PC-3 (cell line): ENCODE measurements around the gene CSTF3. TPM values are rescaled to one million over a fixed set of nuclear protein-coding genes. Genes with fewer than 3 reads are reported as not detected.
A peak's percentile ranks its signal among the peaks of the same experiment; 100 is the strongest.

Source experiments
- ATAC-seq: fragments of 200-7000 bp; cut with Tn5 transposase; 2 replicates; pipeline ENCODE4 v1.9.1; 2020; ENCODE audit warnings: mild to moderate bottlenecking, moderate library complexity
- BruUV-seq: library from RNA; stranded (reverse); fragments of 400-500 nt; replicated peaks from 2 replicates; lab custom pipeline; 2021; lab: Mats Ljungman, UMichigan
- CTCF ChIA-PET: fragments of 300-600 bp; sonication (Branson Sonifier 250); formaldehyde crosslinking; loops from one replicate; lab custom pipeline; 2022; ENCODE audit warnings: antibody characterized with exemption; lab: Charles Lee
- POLR2A ChIA-PET: fragments of 300-600 bp; sonication (Branson Sonifier 250); formaldehyde crosslinking; loops from one replicate; lab custom pipeline; 2022; ENCODE audit warnings: antibody characterized with exemption; ENCODE audit not compliant: unreplicated experiment; lab: Charles Lee
- DNase-seq: peaks from one replicate; pipeline ENCODE4 v3.0.0-alpha.2; 2015
- H2AFZ ChIP-seq: fragments of 300-600 bp; sonication (generic); 2 replicates; pipeline ENCODE4 v1.6.0; 2016; ENCODE audit warnings: antibody characterized with exemption, low read length
- H3F3A ChIP-seq: fragments of 300-600 bp; sonication (generic); one replicate; pipeline ENCODE4 v1.6.0; 2017; ENCODE audit warnings: antibody characterized with exemption, low read length, control low read depth, mild to moderate bottlenecking; ENCODE audit not compliant: unreplicated experiment
- H3K27ac ChIP-seq: fragments of 300-600 bp; sonication (generic); 2 replicates; pipeline ENCODE4 v1.5.1; 2016; ENCODE audit warnings: mild to moderate bottlenecking, low read length
- H3K27me3 ChIP-seq: fragments of 300-600 bp; sonication (generic); 2 replicates; pipeline ENCODE4 v1.6.1; 2016; ENCODE audit warnings: low read length, mixed read lengths
- H3K36me3 ChIP-seq: fragments of 300-600 bp; sonication (generic); 2 replicates; pipeline ENCODE4 v1.6.1; 2016; ENCODE audit warnings: low read depth, mixed run types, low read length, mixed read lengths
- H3K4me1 ChIP-seq: fragments of 300-600 bp; sonication (generic); 2 replicates; pipeline ENCODE4 v1.5.1; 2016; ENCODE audit warnings: low read length; ENCODE audit not compliant: insufficient read depth
- H3K4me2 ChIP-seq: fragments of 300-600 bp; sonication (generic); 2 replicates; pipeline ENCODE4 v1.6.0; 2016; ENCODE audit warnings: low read length
- H3K4me3 ChIP-seq: fragments of 300-600 bp; sonication (generic); 2 replicates; pipeline ENCODE4 v1.5.1; 2016; ENCODE audit warnings: mild to moderate bottlenecking, low read length, mixed read lengths
- H3K79me2 ChIP-seq: fragments of 300-600 bp; sonication (generic); 2 replicates; pipeline ENCODE4 v1.6.1; 2017; ENCODE audit warnings: low read length, mixed read lengths
- H3K9ac ChIP-seq: fragments of 300-600 bp; sonication (generic); 2 replicates; pipeline ENCODE4 v1.6.0; 2016; ENCODE audit warnings: mild to moderate bottlenecking, low read length
- H3K9me2 ChIP-seq: fragments of 300-600 bp; sonication (generic); replicated peaks from 2 replicates; pipeline ENCODE4 v1.6.1; 2016; ENCODE audit warnings: mixed run types, low read length, mixed read lengths
- H3K9me3 ChIP-seq: fragments of 300-600 bp; sonication (generic); 2 replicates; pipeline ENCODE4 v1.6.1; 2016; ENCODE audit warnings: low read length, mixed read lengths
- H4K20me1 ChIP-seq: fragments of 300-600 bp; sonication (generic); 2 replicates; pipeline ENCODE4 v1.6.1; 2016; ENCODE audit warnings: low read length, mixed read lengths
- CTCF ChIP-seq: fragments of 300-600 bp; sonication (generic); conservative IDR thresholded peaks from 2 replicates; pipeline ENCODE4 v1.5.1; 2017; ENCODE audit warnings: antibody characterized with exemption, low read depth, mild to moderate bottlenecking, low read length
- EZH2 ChIP-seq: fragments of 300-600 bp; sonication (generic); IDR thresholded peaks from one replicate; pipeline ENCODE4 v1.6.1; 2017; ENCODE audit warnings: antibody characterized with exemption, mild to moderate bottlenecking, low read length; ENCODE audit not compliant: unreplicated experiment
- EZH2phosphoT487 ChIP-seq: fragments of 300-600 bp; sonication (generic); IDR thresholded peaks from 2 replicates; pipeline ENCODE4 v1.6.1; 2018; ENCODE audit warnings: mild to moderate bottlenecking, antibody characterized with exemption, low read length, borderline replicate concordance
- intact Hi-C: fragments of 100-400 bp; cut with micrococcal nuclease; formaldehyde crosslinking; loops from 2 replicates; pipeline ENCODE4 v1.9.0; 2023
- total RNA-seq: library from RNA; depleted of rRNA; stranded (reverse); fragments of >200 nt; gene quantifications from 2 replicates; pipeline ENCODE4 v1.2.3, GENCODE V29; 2014

CSTF3 gene
- total RNA-seq, 1 experiment from 2014 or later = 30.0 TPM

- no TSS peak for BruUV-seq
- DNase-seq (peak; percentile 27), ATAC-seq (no peak)
- peaks cover 71% of the 10 kb centered on the region for H4K20me1 ChIP-seq
- H3K79me2 ChIP-seq = peaks cover 98% of the 10 kb centered on the region
- H3K27me3 ChIP-seq = no peaks in the 10 kb centered on the region
- ChIA-PET POLR2A (interaction anchor here (0.6 kb wide), 1 partner anchor 102 kb away, joined by 3 read pairs; no protein-coding TSS in a partner anchor), CTCF (interaction anchor here (0.6 kb wide), 1 partner anchor 8 kb away, joined by 4 read pairs; no protein-coding TSS in a partner anchor)
- H3F3A ChIP-seq = no peaks in the 10 kb centered on the region
- intact Hi-C loops = no loop called here
- H3K27ac ChIP-seq = no peak overlapping the region
- H3K9me3 ChIP-seq = no peaks in the 10 kb centered on the region
- no peak overlapping the region for H3K9ac ChIP-seq
- H3K4me3 ChIP-seq = peak overlapping the region; percentile 96
- H3K4me2 ChIP-seq = peak overlapping the region; percentile 84
- TF ChIP-seq EZH2phosphoT487 = no peak
- TF ChIP-seq EZH2 = no peak
- no peak for TF ChIP-seq CTCF
- peaks cover 20% of the 10 kb centered on the region for H3K36me3 ChIP-seq
- H3K9me2 ChIP-seq = no peaks in the 10 kb centered on the region
- H3K4me1 ChIP-seq = peaks cover 35% of the 10 kb centered on the region
- H2AFZ ChIP-seq = no peak overlapping the region
Measured at GRCh38 chr11:33157103-33158027, 3.9 kb downstream of the CSTF3 start.

DNA sequence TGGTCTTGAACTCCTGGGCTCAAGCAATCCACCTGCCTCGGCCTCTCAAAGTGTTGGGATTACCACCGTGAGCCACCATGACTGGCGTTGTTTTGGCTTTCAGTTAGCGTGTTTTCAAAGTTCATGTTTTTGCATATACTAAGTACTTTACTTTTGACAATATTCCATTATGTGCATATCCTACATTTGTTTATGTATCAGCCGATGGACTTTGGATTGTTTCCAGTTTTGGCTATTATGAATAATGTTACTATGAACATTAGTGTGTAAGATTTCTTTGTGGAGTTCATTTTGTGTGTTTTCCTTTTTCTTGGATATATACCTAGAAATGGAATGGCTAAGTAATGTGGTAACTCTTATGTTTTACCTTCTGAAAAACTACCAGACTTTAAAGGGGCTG, 9.9 kb downstream of the CSTF3 start:
- Histone ChIP-seq H4K20me1 (peaks cover 75% of the 10 kb centered on the region), H3K79me2 (peaks cover 100% of the 10 kb centered on the region), H3K27ac (no peak overlapping the region), H3K9me3 (no peaks in the 10 kb centered on the region), H3K9ac (no peak overlapping the region), H3K27me3 (no peaks in the 10 kb centered on the region), H3K36me3 (peaks cover 31% of the 10 kb centered on the region), H2AFZ (no peak overlapping the region), H3K9me2 (no peaks in the 10 kb centered on the region), H3K4me2 (no peak overlapping the region), H3K4me1 (peaks cover 19% of the 10 kb centered on the region), H3F3A (no peaks in the 10 kb centered on the region), H3K4me3 (no peak overlapping the region)
- ATAC-seq (no peak), DNase-seq (no peak)
- TF ChIP-seq EZH2 (no peak), EZH2phosphoT487 (no peak), CTCF (no peak)
- BruUV-seq = no TSS peak
- ChIA-PET POLR2A (no interaction called here), CTCF (no interaction called here)
- intact Hi-C loops = no loop called here

DNA sequence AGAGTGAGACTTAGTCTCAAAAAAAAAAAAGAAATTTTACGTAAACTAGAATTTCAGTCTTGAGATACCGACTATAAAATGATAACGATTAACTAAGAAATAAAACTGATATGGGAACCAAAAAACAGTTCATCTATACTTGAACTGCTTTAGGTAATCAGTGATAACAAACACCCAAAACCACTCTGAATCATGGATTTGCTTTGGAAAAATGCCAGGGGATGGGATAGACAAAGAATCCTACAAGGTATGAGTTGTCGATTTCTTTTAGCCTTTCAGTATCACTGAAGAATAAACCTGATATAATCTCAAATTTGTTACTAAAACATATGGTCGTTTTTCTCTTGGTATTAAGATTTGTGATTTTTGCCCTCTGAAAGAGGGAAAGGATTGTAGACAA, 13.7 kb downstream of the CSTF3 start:
- TF ChIP-seq EZH2phosphoT487 (no peak), EZH2 (no peak), CTCF (no peak)
- Histone ChIP-seq H3K27me3 (no peaks in the 10 kb centered on the region), H3F3A (no peaks in the 10 kb centered on the region), H3K9me3 (no peaks in the 10 kb centered on the region), H2AFZ (no peak overlapping the region), H4K20me1 (peaks cover 61% of the 10 kb centered on the region), H3K9ac (no peak overlapping the region), H3K27ac (no peak overlapping the region), H3K4me2 (peak overlapping the region; percentile 6; the same call in 1 of the 2 replicates), H3K4me3 (no peak overlapping the region), H3K36me3 (peaks cover 26% of the 10 kb centered on the region), H3K9me2 (no peaks in the 10 kb centered on the region), H3K79me2 (peaks cover 100% of the 10 kb centered on the region), H3K4me1 (peaks cover 11% of the 10 kb centered on the region)
- DNase-seq (peak; percentile 74), ATAC-seq (peak; percentile 62; the same call in 1 of the 2 replicates)
- BruUV-seq = no TSS peak
- POLR2A ChIA-PET = no interaction called here
- intact Hi-C loops = no loop called here
- CTCF ChIA-PET = no interaction called here
